IMR-90 (cell line): Measurements from ENCODE around the gene RHBDD1. TPM values are rescaled to one million over a fixed set of nuclear protein-coding genes. Genes with fewer than 3 reads are reported as not detected.

Experiments used
- ATAC-seq: fragments of 200-7000 bp; cut with Tn5 transposase; 2 replicates; pipeline ENCODE4 v1.9.1; 2020; ENCODE audit warnings: low read depth, mild to moderate bottlenecking, moderate library complexity
- BruUV-seq: library from RNA; stranded (reverse); fragments of 400-500 nt; replicated peaks from 2 replicates; lab custom pipeline; 2021; lab: Mats Ljungman, UMichigan
- CTCF ChIA-PET: fragments of 300-600 bp; formaldehyde crosslinking; extraction: SDS; loops from one replicate; lab custom pipeline; 2021; ENCODE audit warnings: antibody characterized with exemption; lab: Yijun Ruan, JAX
- POLR2A ChIA-PET: fragments of 300-600 bp; sonication (Branson Sonifier 250); formaldehyde crosslinking; loops from one replicate; lab custom pipeline; 2022; ENCODE audit warnings: antibody characterized with exemption; ENCODE audit not compliant: unreplicated experiment; lab: Charles Lee
- DNase-seq: peaks from one replicate; pipeline ENCODE4 v3.0.0; 2013
- H2AFZ ChIP-seq: replicated peaks from 2 replicates; pipeline ENCODE3; 2013; ENCODE audit warnings: low read length, mild to moderate bottlenecking; ENCODE audit not compliant: poor library complexity
- H2AK5ac ChIP-seq: 2 replicates; pipeline ENCODE4 v1.6.1; 2013; ENCODE audit warnings: low read depth, low read length, inconsistent platforms
- H2AK9ac ChIP-seq: replicated peaks from 2 replicates; pipeline ENCODE3; 2013; ENCODE audit warnings: mild to moderate bottlenecking, low read depth, low read length, moderate library complexity; ENCODE audit not compliant: poor library complexity
- H2BK120ac ChIP-seq: 2 replicates; pipeline ENCODE4 v1.6.1; 2013; ENCODE audit warnings: low read depth, low read length, inconsistent platforms
- H2BK15ac ChIP-seq: 3 replicates; pipeline ENCODE4 v1.6.1; 2013; ENCODE audit warnings: low read depth, low read length, inconsistent platforms
- H2BK20ac ChIP-seq: 2 replicates; pipeline ENCODE4 v1.6.1; 2013; ENCODE audit warnings: low read depth, mild to moderate bottlenecking, inconsistent platforms, low read length, moderate library complexity
- H2BK5ac ChIP-seq: 2 replicates; pipeline ENCODE4 v1.6.1; 2013; ENCODE audit warnings: mild to moderate bottlenecking, low read depth, low read length, inconsistent platforms; ENCODE audit not compliant: poor library complexity, severe bottlenecking
- H3K14ac ChIP-seq: replicated peaks from 2 replicates; pipeline ENCODE4 v1.6.1; 2013; ENCODE audit warnings: low read depth, low read length, inconsistent platforms
- H3K18ac ChIP-seq: 2 replicates; pipeline ENCODE4 v1.6.1; 2013; ENCODE audit warnings: low read depth, low read length, control low read depth
- H3K23ac ChIP-seq: 2 replicates; pipeline ENCODE4 v1.6.1; 2013; ENCODE audit warnings: low read depth, low read length, inconsistent platforms
- H3K27ac ChIP-seq: 2 replicates; pipeline ENCODE4 v1.5.1; 2013; ENCODE audit warnings: mild to moderate bottlenecking, control low read depth, low read length; ENCODE audit not compliant: insufficient read depth
- H3K27me3 ChIP-seq: 2 replicates; pipeline ENCODE4 v1.6.1; 2013; ENCODE audit warnings: low read length; ENCODE audit not compliant: control insufficient read depth, insufficient read depth
- H3K36me3 ChIP-seq: 2 replicates; pipeline ENCODE4 v1.6.1; 2013; ENCODE audit warnings: low read length, mixed read lengths; ENCODE audit not compliant: control insufficient read depth, insufficient read depth
- H3K4ac ChIP-seq: 2 replicates; pipeline ENCODE4 v1.6.1; 2013; ENCODE audit warnings: low read depth, low read length, inconsistent platforms
- H3K4me1 ChIP-seq: 2 replicates; pipeline ENCODE4 v1.6.1; 2013; ENCODE audit warnings: low read length, mixed read lengths; ENCODE audit not compliant: control insufficient read depth, insufficient read depth
- H3K4me2 ChIP-seq: 2 replicates; pipeline ENCODE4 v1.6.1; 2013; ENCODE audit warnings: low read depth, mild to moderate bottlenecking, control low read depth, low read length, moderate library complexity
- H3K4me3 ChIP-seq: 2 replicates; pipeline ENCODE4 v1.5.1; 2013; ENCODE audit warnings: low read depth, mild to moderate bottlenecking, control low read depth, low read length, moderate library complexity; ENCODE audit not compliant: insufficient read depth
- H3K56ac ChIP-seq: 2 replicates; pipeline ENCODE4 v1.6.1; 2013; ENCODE audit warnings: low read length, inconsistent platforms; ENCODE audit not compliant: insufficient read depth; ENCODE audit errors: extremely low read depth
- H3K79me1 ChIP-seq, 2 experiments: 2 replicates each; pipeline ENCODE4 v1.6.1; 2013; ENCODE audit warnings: low read length in 2 of 2, inconsistent platforms in 1 of 2, low read depth in 1 of 2
- H3K9ac ChIP-seq: 2 replicates; pipeline ENCODE4 v1.6.1; 2013; ENCODE audit warnings: low read depth, low read length, control low read depth
- H3K9me1 ChIP-seq: 2 replicates; pipeline ENCODE4 v1.6.1; 2013; ENCODE audit warnings: low read length, inconsistent platforms; ENCODE audit not compliant: insufficient read depth
- H3K9me3 ChIP-seq: 2 replicates; pipeline ENCODE4 v1.6.1; 2013; ENCODE audit warnings: low read length; ENCODE audit not compliant: control insufficient read depth, insufficient read depth
- H4K20me1 ChIP-seq: 2 replicates; pipeline ENCODE4 v1.6.1; 2013; ENCODE audit warnings: low read length, inconsistent platforms; ENCODE audit not compliant: insufficient read depth
- H4K5ac ChIP-seq: 2 replicates; pipeline ENCODE4 v1.6.1; 2013; ENCODE audit warnings: mild to moderate bottlenecking, low read depth, low read length, control low read depth
- H4K8ac ChIP-seq, 2 experiments: 2 replicates each; pipeline ENCODE4 v1.6.1; 2013; ENCODE audit warnings: low read depth in 2 of 2, low read length in 2 of 2, control low read depth in 1 of 2, inconsistent platforms in 1 of 2
- H4K91ac ChIP-seq: 2 replicates; pipeline ENCODE4 v1.6.1; 2013; ENCODE audit warnings: low read depth, low read length, inconsistent platforms; ENCODE audit not compliant: insufficient read depth
- BHLHE40 ChIP-seq: fragments of 150-350 bp; IDR thresholded peaks from 2 replicates; pipeline ENCODE4 v1.6.1; 2016; ENCODE audit warnings: mild to moderate bottlenecking, low read depth, low read length
- CEBPB ChIP-seq: IDR thresholded peaks from 2 replicates; pipeline ENCODE4 v1.6.1; 2012; ENCODE audit warnings: low read depth, low read length, improper control_type of control experiment
- CHD1 ChIP-seq: IDR thresholded peaks from 2 replicates; pipeline ENCODE4 v1.6.1; 2012; ENCODE audit warnings: low read depth, low read length, improper control_type of control experiment
- MAFK ChIP-seq: IDR thresholded peaks from 2 replicates; pipeline ENCODE4 v1.6.1; 2012; ENCODE audit warnings: low read depth, low read length, improper control_type of control experiment
- RFX5 ChIP-seq: IDR thresholded peaks from 2 replicates; pipeline ENCODE4 v1.8.0; 2012; ENCODE audit warnings: low read depth, mild to moderate bottlenecking, low read length, moderate library complexity
- SMC3 ChIP-seq: fragments of 150-350 bp; IDR thresholded peaks from 2 replicates; pipeline ENCODE4 v1.6.1; 2016; ENCODE audit warnings: low read depth, mild to moderate bottlenecking, antibody characterized with exemption, low read length, moderate library complexity
- WGBS, 2 experiments: methylation state at CpG; one replicate each; pipeline versions ENCODE4 v1.1.5 to v1.1.7; 2013; ENCODE audit warnings: missing lambda C conversion rate in 2 of 2; ENCODE audit not compliant: insufficient read length in 1 of 2; ENCODE audit errors: extremely low coverage in 2 of 2; 5-methylcytosine and 5-hydroxymethylcytosine counted together
- dilution Hi-C: fragments of 300-500 bp; cut with HindIII; formaldehyde crosslinking; loops from one replicate; pipeline ENCODE4 v1.14.3; 2018; ENCODE audit warnings: low sequenced_read_pairs; ENCODE audit not compliant: unreplicated experiment
- in situ Hi-C: fragments of 300-500 bp; cut with MboI; formaldehyde crosslinking; loops from 3 replicates; pipeline ENCODE4 v1.14.3; 2019; ENCODE audit warnings: low sequenced_read_pairs, inconsistent platforms, mixed read lengths
- intact Hi-C: fragments of 100-400 bp; cut with micrococcal nuclease; formaldehyde crosslinking; loops from 2 replicates; pipeline ENCODE4 v1.10.0; 2022
- polyA plus RNA-seq, 3 experiments: library from polyadenylated mRNA; depleted of rRNA; stranded (reverse); fragments of >200 nt; gene quantifications; 2 replicates each; pipeline ENCODE4 v1.2.3, GENCODE V29; 2012; ENCODE audit warnings: low replicate concordance in 1 of 3
- total RNA-seq: library from RNA; depleted of rRNA; stranded (reverse); fragments of >200 nt; gene quantifications from 2 replicates; pipeline ENCODE4 v1.2.3, GENCODE V29; 2012

Gene RHBDD1
- total and polyA plus RNA-seq, 2 of the 4 experiments (the other 2 are of a cell fraction), result 9.7 to 14.0 TPM

GRCh38 chr2:226943862-226944620, 108.2 kb downstream of the RHBDD1 start:
- H3K4ac ChIP-seq, result no peak overlapping the region
- intact Hi-C loops, result no loop called here
- no peak overlapping the region for H2BK20ac ChIP-seq
- H2BK5ac ChIP-seq, result no peak overlapping the region
- H4K5ac ChIP-seq, result no peak overlapping the region
- H3K9me1 ChIP-seq, result no peaks in the 10 kb centered on the region; the same call in 1 of the 2 replicates
- H4K91ac ChIP-seq, result no peak overlapping the region
- H3K9me3 ChIP-seq, result no peaks in the 10 kb centered on the region
- H3K4me3 ChIP-seq, result no peak overlapping the region
- H2BK120ac ChIP-seq, result no peak overlapping the region
- H2BK15ac ChIP-seq, result no peak overlapping the region
- H3K36me3 ChIP-seq, result 0 out of 2 replicates have a peak, but pooled peaks cover 2% of the 10 kb centered on the region
- no peak overlapping the region for H2AK9ac ChIP-seq
- no peak overlapping the region for H2AK5ac ChIP-seq
- H4K20me1 ChIP-seq, result no peaks in the 10 kb centered on the region
- no peaks in the 10 kb centered on the region for H3K4me1 ChIP-seq
- in situ Hi-C loops, result no loop called here
- ATAC-seq (no peak), DNase-seq (no peak)
- no peak overlapping the region for H3K18ac ChIP-seq
- H3K4me2 ChIP-seq, result no peak overlapping the region
- no peak overlapping the region for H3K56ac ChIP-seq
- ChIA-PET POLR2A (no interaction called here), CTCF (no interaction called here)
- no peak overlapping the region for H4K8ac ChIP-seq
- no peaks in the 10 kb centered on the region for H3K27me3 ChIP-seq
- no peak overlapping the region for H3K23ac ChIP-seq
- no peak overlapping the region for H2AFZ ChIP-seq
- no peak overlapping the region for H3K14ac ChIP-seq
- no TSS peak for BruUV-seq
- H3K79me1 ChIP-seq, result no peaks in the 10 kb centered on the region
- 100% methylated on average over 2 of the region's 9 CpGs; no CpG with 5 or more reads in 1 of the 2 experiments for WGBS, 2 experiments
- no peak overlapping the region for H3K27ac ChIP-seq
- H3K9ac ChIP-seq, result no peak overlapping the region
- no peak for TF ChIP-seq MAFK
- TF ChIP-seq CHD1, result no peak
- TF ChIP-seq CEBPB, result no peak
- no peak for TF ChIP-seq RFX5
- no peak for TF ChIP-seq BHLHE40
- TF ChIP-seq SMC3, result no peak
- dilution Hi-C loops, result no loop called here
